Astrocyte (in vitro differentiated cells and primary cell): Measurements from ENCODE around the gene ZNF783.

Experiments
- CTCF ChIP-seq: IDR thresholded peaks from 2 replicates; pipeline ENCODE4 v1.5.1; 2011; ENCODE audit warnings: low read depth, mild to moderate bottlenecking, inconsistent platforms, low read length, moderate library complexity; ENCODE audit not compliant: insufficient read depth
- EZH2 ChIP-seq: IDR thresholded peaks from 2 replicates; pipeline ENCODE4 v1.6.1; 2012; ENCODE audit warnings: mild to moderate bottlenecking, low read length, inconsistent platforms; ENCODE audit not compliant: insufficient read depth

DNA sequence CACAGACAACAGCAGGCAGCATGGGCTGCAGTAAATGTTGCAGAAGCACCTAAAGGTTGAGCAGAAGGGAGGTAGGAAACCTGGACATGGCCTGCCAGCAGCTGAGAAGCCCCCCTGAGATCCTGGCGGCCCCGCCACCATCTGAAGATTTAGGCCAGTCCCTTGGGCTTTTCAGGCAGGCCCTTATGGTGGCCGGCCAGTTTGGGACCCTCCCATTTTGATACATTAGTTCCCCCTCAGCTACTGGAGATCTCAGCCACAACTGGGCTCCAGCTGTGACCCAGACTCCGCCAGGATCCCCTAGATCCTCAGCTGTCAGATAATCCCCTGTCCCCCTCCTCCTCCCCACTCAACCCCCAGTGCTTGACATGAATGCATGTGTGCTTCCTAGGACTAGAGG lies 34.4 kb downstream of the ZNF783 start:
- TF ChIP-seq CTCF (no peak), EZH2 (no peak)
